ENCODE results near the gene OR6S1. TPM values are rescaled to one million over a fixed set of nuclear protein-coding genes. Genes with fewer than 3 reads are reported as not detected.

Gene OR6S1
- polyA plus RNA-seq (2013): not detected in 2 replicates

DNA sequence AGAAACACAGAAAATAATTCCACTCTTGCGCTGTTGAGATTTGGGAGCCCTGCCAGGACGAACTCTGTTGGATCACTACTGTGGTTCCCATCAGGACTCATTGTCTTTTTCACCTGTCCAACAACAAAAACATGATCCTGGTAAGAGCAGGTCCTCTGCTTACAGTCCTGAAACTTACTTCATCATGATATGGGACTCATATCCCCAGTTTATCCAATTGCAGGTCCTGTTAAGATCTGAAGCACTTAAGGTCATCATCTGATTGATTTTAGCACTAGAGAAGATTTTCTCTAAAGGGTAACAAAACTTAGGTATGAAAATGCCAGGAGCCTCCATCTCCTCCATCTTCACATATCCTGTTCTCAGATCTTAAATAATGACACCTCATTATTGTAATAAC, at the start of gene OR6S1:
Gene OR6S1, minus strand, starts transcription at position 101 of the 400 bp plus-strand sequence. Its CDS starts 0 bp downstream, at position 101.
- H3K9ac ChIP-seq (ENCODE audit: low read length): no peak within 1 kb of the TSS
- no peaks in the 10 kb centered on the region for H3K79me2 ChIP-seq (ENCODE audit: control insufficient read depth, insufficient read depth, low read length, poor library complexity)
- no peak within 1 kb of the TSS for H4K12ac ChIP-seq (ENCODE audit: low read depth, low read length)
- no peak within 1 kb of the TSS for H3K4ac ChIP-seq (ENCODE audit: low read depth, low read length)
- H4K8ac ChIP-seq (ENCODE audit: low read depth, low read length): no peak within 1 kb of the TSS
- no peak for DNase-seq
- H3K4me3 ChIP-seq (ENCODE audit: low read depth, low read length): no peak within 1 kb of the TSS
- H2BK5ac ChIP-seq (ENCODE audit: low read depth, low read length, poor library complexity): no peak within 1 kb of the TSS
- no CpG with 5 or more reads among the region's 2 CpGs for WGBS (ENCODE audit: extremely low coverage, insufficient coverage, insufficient read length)
- H3K4me2 ChIP-seq (ENCODE audit: low read length): no peak within 1 kb of the TSS
- H3K79me1 ChIP-seq (ENCODE audit: low read length): no peaks in the 10 kb centered on the region
- no peak within 1 kb of the TSS for H4K91ac ChIP-seq (ENCODE audit: low read depth, low read length)
- no peaks in the 10 kb centered on the region for H3K27me3 ChIP-seq (ENCODE audit: insufficient read depth, low read length)
- no peak within 1 kb of the TSS for H2BK12ac ChIP-seq (ENCODE audit: low read length)
- H3K27ac ChIP-seq (ENCODE audit: low read depth, low read length): no peak within 1 kb of the TSS
- H3K9me3 ChIP-seq (ENCODE audit: insufficient read depth, low read depth, low read length): no peaks in the 10 kb centered on the region
- H3K36me3 ChIP-seq (ENCODE audit: control insufficient read depth in 1 of 2, insufficient read depth in 2 of 2, low read length in 2 of 2): no peaks in the 10 kb centered on the region
- H2AFZ ChIP-seq (ENCODE audit: insufficient read depth, low read length, poor library complexity): no peak within 1 kb of the TSS
- H2BK120ac ChIP-seq (ENCODE audit: insufficient read depth, low read length, poor library complexity): no peak within 1 kb of the TSS
- H3K4me1 ChIP-seq (ENCODE audit: control insufficient read depth in 1 of 2, insufficient read depth in 2 of 2, low read length in 2 of 2): no peaks in the 10 kb centered on the region
- no peak within 1 kb of the TSS for H2AK5ac ChIP-seq (ENCODE audit: low read length)
- no peak within 1 kb of the TSS for H3K18ac ChIP-seq (ENCODE audit: low read length)
- H3K14ac ChIP-seq (ENCODE audit: low read length): no peak within 1 kb of the TSS
- no peak within 1 kb of the TSS for H3K23ac ChIP-seq (ENCODE audit: low read length)

GRCh38 chr14:20690848-20691640, 49.6 kb upstream of the OR6S1 start:
- H3K9ac ChIP-seq (ENCODE audit: low read length): no peak overlapping the region
- no peak overlapping the region for H2AFZ ChIP-seq (ENCODE audit: insufficient read depth, low read length, poor library complexity)
- H4K91ac ChIP-seq (ENCODE audit: low read depth, low read length): no peak overlapping the region
- H3K18ac ChIP-seq (ENCODE audit: low read length): no peak overlapping the region
- WGBS (ENCODE audit: extremely low coverage, insufficient coverage, insufficient read length): no CpG with 5 or more reads among the region's 9 CpGs
- H2BK12ac ChIP-seq (ENCODE audit: low read length): no peak overlapping the region
- H3K27ac ChIP-seq (ENCODE audit: low read depth, low read length): no peak overlapping the region
- no peaks in the 10 kb centered on the region for H3K79me2 ChIP-seq (ENCODE audit: control insufficient read depth, insufficient read depth, low read length, poor library complexity)
- no peak overlapping the region for H4K8ac ChIP-seq (ENCODE audit: low read depth, low read length)
- H4K12ac ChIP-seq (ENCODE audit: low read depth, low read length): no peak overlapping the region
- H2BK5ac ChIP-seq (ENCODE audit: low read depth, low read length, poor library complexity): no peak overlapping the region
- no peak overlapping the region for H3K4me3 ChIP-seq (ENCODE audit: low read depth, low read length)
- H3K4ac ChIP-seq (ENCODE audit: low read depth, low read length): no peak overlapping the region
- H2BK120ac ChIP-seq (ENCODE audit: insufficient read depth, low read length, poor library complexity): no peak overlapping the region
- H3K9me3 ChIP-seq (ENCODE audit: insufficient read depth, low read depth, low read length): no peaks in the 10 kb centered on the region
- no peaks in the 10 kb centered on the region for H3K36me3 ChIP-seq (ENCODE audit: control insufficient read depth in 1 of 2, insufficient read depth in 2 of 2, low read length in 2 of 2)
- H3K23ac ChIP-seq (ENCODE audit: low read length): no peak overlapping the region
- no peaks in the 10 kb centered on the region for H3K79me1 ChIP-seq (ENCODE audit: low read length)
- no peak overlapping the region for H2AK5ac ChIP-seq (ENCODE audit: low read length)
- DNase-seq: peak; percentile 50 to 88
- H3K27me3 ChIP-seq (ENCODE audit: insufficient read depth, low read length): no peaks in the 10 kb centered on the region
- no peak overlapping the region for H3K4me2 ChIP-seq (ENCODE audit: low read length)
- H3K4me1 ChIP-seq (ENCODE audit: control insufficient read depth in 1 of 2, insufficient read depth in 2 of 2, low read length in 2 of 2): no peaks in the 10 kb centered on the region
- no peak overlapping the region for H3K14ac ChIP-seq (ENCODE audit: low read length)

GRCh38 chr14:20688167-20688839, 46.8 kb upstream of the OR6S1 start, which contains the start of gene ANG:
TSS of gene ANG (plus strand) at chr14:20688764. CDS start at chr14:20693565, 4,801 bp downstream.
- no peak within 1 kb of the TSS for H3K18ac ChIP-seq (ENCODE audit: low read length)
- H3K4me2 ChIP-seq (ENCODE audit: low read length): no peak within 1 kb of the TSS
- no peak for DNase-seq
- H3K4me3 ChIP-seq (ENCODE audit: low read depth, low read length): no peak within 1 kb of the TSS
- H3K4ac ChIP-seq (ENCODE audit: low read depth, low read length): no peak within 1 kb of the TSS
- no peak within 1 kb of the TSS for H2AFZ ChIP-seq (ENCODE audit: insufficient read depth, low read length, poor library complexity)
- H4K91ac ChIP-seq (ENCODE audit: low read depth, low read length): no peak within 1 kb of the TSS
- H3K4me1 ChIP-seq (ENCODE audit: control insufficient read depth in 1 of 2, insufficient read depth in 2 of 2, low read length in 2 of 2): peaks cover 0 to 8% of the 10 kb centered on the region in 2 experiments
- no peaks in the 10 kb centered on the region for H3K27me3 ChIP-seq (ENCODE audit: insufficient read depth, low read length)
- no peak within 1 kb of the TSS for H3K23ac ChIP-seq (ENCODE audit: low read length)
- no peak within 1 kb of the TSS for H4K8ac ChIP-seq (ENCODE audit: low read depth, low read length)
- peaks cover 7% of the 10 kb centered on the region for H3K79me1 ChIP-seq (ENCODE audit: low read length)
- no peak within 1 kb of the TSS for H2AK5ac ChIP-seq (ENCODE audit: low read length)
- H4K12ac ChIP-seq (ENCODE audit: low read depth, low read length): no peak within 1 kb of the TSS
- H3K79me2 ChIP-seq (ENCODE audit: control insufficient read depth, insufficient read depth, low read length, poor library complexity): peaks cover 5% of the 10 kb centered on the region
- no peak within 1 kb of the TSS for H2BK120ac ChIP-seq (ENCODE audit: insufficient read depth, low read length, poor library complexity)
- H3K14ac ChIP-seq (ENCODE audit: low read length): no peak within 1 kb of the TSS
- no peak within 1 kb of the TSS for H2BK12ac ChIP-seq (ENCODE audit: low read length)
- H3K9ac ChIP-seq (ENCODE audit: low read length): no peak within 1 kb of the TSS
- no peaks in the 10 kb centered on the region for H3K9me3 ChIP-seq (ENCODE audit: insufficient read depth, low read depth, low read length)
- WGBS (ENCODE audit: extremely low coverage, insufficient coverage, insufficient read length): no CpG with 5 or more reads among the region's 7 CpGs
- no peak within 1 kb of the TSS for H3K27ac ChIP-seq (ENCODE audit: low read depth, low read length)
- no peak within 1 kb of the TSS for H2BK5ac ChIP-seq (ENCODE audit: low read depth, low read length, poor library complexity)
- no peaks in the 10 kb centered on the region for H3K36me3 ChIP-seq (ENCODE audit: control insufficient read depth in 1 of 2, insufficient read depth in 2 of 2, low read length in 2 of 2)

- Histone ChIP-seq H4K91ac (ENCODE audit: low read depth, low read length) (no peak overlapping the region), H3K79me2 (ENCODE audit: control insufficient read depth, insufficient read depth, low read length, poor library complexity) (peaks cover 8% of the 10 kb centered on the region), H4K12ac (ENCODE audit: low read depth, low read length) (no peak overlapping the region), H3K4ac (ENCODE audit: low read depth, low read length) (no peak overlapping the region), H2BK120ac (ENCODE audit: insufficient read depth, low read length, poor library complexity) (no peak overlapping the region), H3K27ac (ENCODE audit: low read depth, low read length) (no peak overlapping the region), H3K18ac (ENCODE audit: low read length) (no peak overlapping the region), H3K4me2 (ENCODE audit: low read length) (no peak overlapping the region), H3K4me1 (ENCODE audit: control insufficient read depth in 1 of 2, insufficient read depth in 2 of 2, low read length in 2 of 2) (peaks cover 0 to 8% of the 10 kb centered on the region in 2 experiments), H2AFZ (ENCODE audit: insufficient read depth, low read length, poor library complexity) (no peak overlapping the region), H3K79me1 (ENCODE audit: low read length) (peaks cover 11% of the 10 kb centered on the region), H2AK5ac (ENCODE audit: low read length) (no peak overlapping the region), H3K4me3 (ENCODE audit: low read depth, low read length) (no peak overlapping the region), H3K14ac (ENCODE audit: low read length) (no peak overlapping the region), H3K9me3 (ENCODE audit: insufficient read depth, low read depth, low read length) (no peaks in the 10 kb centered on the region), H2BK12ac (ENCODE audit: low read length) (no peak overlapping the region), H4K8ac (ENCODE audit: low read depth, low read length) (no peak overlapping the region), H3K36me3 (ENCODE audit: control insufficient read depth in 1 of 2, insufficient read depth in 2 of 2, low read length in 2 of 2) (no peaks in the 10 kb centered on the region), H2BK5ac (ENCODE audit: low read depth, low read length, poor library complexity) (no peak overlapping the region), H3K9ac (ENCODE audit: low read length) (no peak overlapping the region), H3K27me3 (ENCODE audit: insufficient read depth, low read length) (no peaks in the 10 kb centered on the region), H3K23ac (ENCODE audit: low read length) (no peak overlapping the region)
- no peak for DNase-seq
- WGBS (ENCODE audit: extremely low coverage, insufficient coverage, insufficient read length): no CpG with 5 or more reads among the region's 5 CpGs
These were observed 46.1 kb upstream of the OR6S1 start for GRCh38 chr14:20687362-20688166.
